ENCODE data around the gene SLC25A22. TPM values are rescaled to one million over a fixed set of nuclear protein-coding genes. Genes with fewer than 3 reads are reported as not detected.
A peak's percentile ranks its signal among the peaks of the same experiment; 100 is the strongest.

SLC25A22 gene
- total RNA-seq, 1 donor from 2014 or later: 7.5 TPM

- no peak for DNase-seq
Measured at GRCh38 chr11:821512-822371, 23.7 kb upstream of the SLC25A22 start.

GRCh38 chr11:820655-821511 is 22.8 kb upstream of the SLC25A22 start:
- no peak for DNase-seq

- peak; percentile 80 for DNase-seq
Measured at GRCh38 chr11:819943-820649, 22.0 kb upstream of the SLC25A22 start.

- peak; percentile 95 for DNase-seq
Measured at GRCh38 chr11:819129-819931, 21.2 kb upstream of the SLC25A22 start.

GRCh38 chr11:818396-819128 is 20.5 kb upstream of the SLC25A22 start, which contains the start of gene PNPLA2:
PNPLA2 (plus strand) TSS chr11:818914; CDS start chr11:819719, 805 bp downstream.
- DNase-seq: no peak

GRCh38 chr11:816433-816779 is 18.3 kb upstream of the SLC25A22 start:
- DNase-seq: no peak

- DNase-seq: no peak
Measured at GRCh38 chr11:815675-816432, 17.8 kb upstream of the SLC25A22 start.

- DNase-seq: no peak
Measured at GRCh38 chr11:813456-814096, 15.5 kb upstream of the SLC25A22 start.

- DNase-seq: no peak
Measured at GRCh38 chr11:813072-813455, 15.0 kb upstream of the SLC25A22 start.

- DNase-seq: no peak
Measured at GRCh38 chr11:812390-812789, 14.3 kb upstream of the SLC25A22 start.

- DNase-seq: no peak
Measured at GRCh38 chr11:811446-812245, 13.6 kb upstream of the SLC25A22 start.

GRCh38 chr11:810040-810567 is 12.0 kb upstream of the SLC25A22 start:
- DNase-seq: no peak

GRCh38 chr11:809287-810039 is 11.4 kb upstream of the SLC25A22 start, which contains the start of gene RPLP2:
RPLP2 (plus strand) TSS chr11:809967; CDS start chr11:810235, 268 bp downstream.
- DNase-seq: peak; percentile 99

GRCh38 chr11:808427-809286 is 10.6 kb upstream of the SLC25A22 start:
- DNase-seq: no peak

GRCh38 chr11:804599-804964 is 6.5 kb upstream of the SLC25A22 start:
- no peak for DNase-seq

GRCh38 chr11:803770-804598 is 5.9 kb upstream of the SLC25A22 start:
- DNase-seq: peak; percentile 53

Measured in tongue (tissue), 2 donors.